HG02970 (cell line): ENCODE results near the gene CKM.
"Not testable (repeated sequence)": the region's sequence is repeated elsewhere in the genome, so short reads cannot be mapped to it uniquely, and the experiment has no call there.

Source experiments
- ATAC-seq: cut with Tn5 transposase; IDR thresholded peaks from one replicate; pipeline ENCODE4 v1.9.1; 2021; ENCODE audit warnings: mild to moderate bottlenecking, moderate library complexity, moderate number of reproducible peaks; ENCODE audit not compliant: unreplicated experiment, low FRiP score

CKM gene

GRCh38 chr19:45322311-45322710, 364 bp downstream of the CKM start:
- no peak for ATAC-seq

GRCh38 chr19:45321848-45322247, 827 bp downstream of the CKM start:
- ATAC-seq = no peak

- no peak for ATAC-seq
Measured at GRCh38 chr19:45320997-45321775, 1.5 kb downstream of the CKM start.

- ATAC-seq = no peak
Measured at GRCh38 chr19:45315304-45315703, 7.4 kb downstream of the CKM start.

- ATAC-seq = no peak
Measured at GRCh38 chr19:45314708-45315245, 7.9 kb downstream of the CKM start.

- not testable (repeated sequence) for ATAC-seq
Measured at GRCh38 chr19:45312285-45312684, 10.4 kb downstream of the CKM start.

GRCh38 chr19:45311621-45312020, 11.1 kb downstream of the CKM start:
- ATAC-seq = no peak

GRCh38 chr19:45309322-45309721, 13.4 kb downstream of the CKM start:
- ATAC-seq = not testable (repeated sequence)

GRCh38 chr19:45307361-45307760, 15.3 kb downstream of the CKM start:
- ATAC-seq = no peak

- ATAC-seq = no peak
Measured at GRCh38 chr19:45306518-45307027, 16.1 kb downstream of the CKM start.

- ATAC-seq = no peak
Measured at GRCh38 chr19:45306040-45306439, 16.6 kb downstream of the CKM start.

- ATAC-seq = no peak
Measured at GRCh38 chr19:45305421-45305820, 17.3 kb downstream of the CKM start.

GRCh38 chr19:45305007-45305406, 17.7 kb downstream of the CKM start:
- ATAC-seq = no peak

- no peak for ATAC-seq
Measured at GRCh38 chr19:45304141-45304926, 18.3 kb downstream of the CKM start.

GRCh38 chr19:45303269-45304060, 19.2 kb downstream of the CKM start:
- ATAC-seq = no peak

- no peak for ATAC-seq
Measured at GRCh38 chr19:45302416-45302815, 20.3 kb downstream of the CKM start.

- no peak for ATAC-seq
Measured at GRCh38 chr19:45299719-45300118, 23.0 kb downstream of the CKM start.

GRCh38 chr19:45298264-45298663, 24.4 kb downstream of the CKM start:
- ATAC-seq = no peak

- no peak for ATAC-seq
Measured at GRCh38 chr19:45297674-45298073, 25.0 kb downstream of the CKM start.

GRCh38 chr19:45296355-45296754, 26.3 kb downstream of the CKM start:
- ATAC-seq = no peak

GRCh38 chr19:45295873-45296272, 26.8 kb downstream of the CKM start:
- ATAC-seq = no peak
